IPS DF 4.7 (cell line): ENCODE measurements around the gene IRAG1.

Experiments
- DNase-seq: peaks from one replicate; pipeline ENCODE4 v3.0.0-alpha.2; 2013; ENCODE audit warnings: low spot score; ENCODE audit errors: extremely low read depth

Gene IRAG1, protein sequence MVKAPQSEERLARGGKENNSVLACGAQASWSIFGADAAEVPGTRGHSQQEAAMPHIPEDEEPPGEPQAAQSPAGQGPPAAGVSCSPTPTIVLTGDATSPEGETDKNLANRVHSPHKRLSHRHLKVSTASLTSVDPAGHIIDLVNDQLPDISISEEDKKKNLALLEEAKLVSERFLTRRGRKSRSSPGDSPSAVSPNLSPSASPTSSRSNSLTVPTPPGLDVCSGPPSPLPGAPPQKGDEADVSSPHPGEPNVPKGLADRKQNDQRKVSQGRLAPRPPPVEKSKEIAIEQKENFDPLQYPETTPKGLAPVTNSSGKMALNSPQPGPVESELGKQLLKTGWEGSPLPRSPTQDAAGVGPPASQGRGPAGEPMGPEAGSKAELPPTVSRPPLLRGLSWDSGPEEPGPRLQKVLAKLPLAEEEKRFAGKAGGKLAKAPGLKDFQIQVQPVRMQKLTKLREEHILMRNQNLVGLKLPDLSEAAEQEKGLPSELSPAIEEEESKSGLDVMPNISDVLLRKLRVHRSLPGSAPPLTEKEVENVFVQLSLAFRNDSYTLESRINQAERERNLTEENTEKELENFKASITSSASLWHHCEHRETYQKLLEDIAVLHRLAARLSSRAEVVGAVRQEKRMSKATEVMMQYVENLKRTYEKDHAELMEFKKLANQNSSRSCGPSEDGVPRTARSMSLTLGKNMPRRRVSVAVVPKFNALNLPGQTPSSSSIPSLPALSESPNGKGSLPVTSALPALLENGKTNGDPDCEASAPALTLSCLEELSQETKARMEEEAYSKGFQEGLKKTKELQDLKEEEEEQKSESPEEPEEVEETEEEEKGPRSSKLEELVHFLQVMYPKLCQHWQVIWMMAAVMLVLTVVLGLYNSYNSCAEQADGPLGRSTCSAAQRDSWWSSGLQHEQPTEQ

DNA sequence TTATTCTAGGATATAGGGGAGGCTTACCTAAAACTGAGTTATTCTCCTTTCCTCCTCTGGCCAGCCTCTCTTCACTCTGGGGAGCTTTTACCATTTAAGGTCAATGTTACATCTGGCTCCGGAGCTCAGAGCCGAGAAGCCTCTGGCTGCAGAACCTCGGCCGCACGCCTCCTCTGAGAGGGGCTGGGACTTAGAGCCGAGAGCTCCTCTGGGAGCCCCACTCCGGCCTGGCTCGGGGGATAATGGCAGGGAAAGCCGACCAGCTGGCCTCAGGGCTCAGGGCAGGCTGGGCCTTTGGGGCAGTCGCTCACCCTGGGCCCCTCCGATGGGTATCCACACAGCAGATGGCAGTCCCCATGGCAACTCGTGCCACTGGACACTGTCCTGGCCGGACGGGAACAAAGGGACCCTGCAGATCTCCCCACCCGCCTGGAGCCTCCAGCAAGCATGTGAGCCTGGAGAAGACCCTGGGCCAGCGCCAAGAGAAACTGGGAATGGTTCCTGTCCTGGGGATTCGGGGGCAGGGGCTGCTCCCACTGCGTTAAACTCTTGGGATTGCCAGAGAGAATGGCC is at the start of gene IRAG1:
Gene IRAG1, minus strand, starts transcription at position 247 of the 573 bp plus-strand sequence. Its CDS starts 153 bp downstream, at position 94.
- DNase-seq = no peak

DNA sequence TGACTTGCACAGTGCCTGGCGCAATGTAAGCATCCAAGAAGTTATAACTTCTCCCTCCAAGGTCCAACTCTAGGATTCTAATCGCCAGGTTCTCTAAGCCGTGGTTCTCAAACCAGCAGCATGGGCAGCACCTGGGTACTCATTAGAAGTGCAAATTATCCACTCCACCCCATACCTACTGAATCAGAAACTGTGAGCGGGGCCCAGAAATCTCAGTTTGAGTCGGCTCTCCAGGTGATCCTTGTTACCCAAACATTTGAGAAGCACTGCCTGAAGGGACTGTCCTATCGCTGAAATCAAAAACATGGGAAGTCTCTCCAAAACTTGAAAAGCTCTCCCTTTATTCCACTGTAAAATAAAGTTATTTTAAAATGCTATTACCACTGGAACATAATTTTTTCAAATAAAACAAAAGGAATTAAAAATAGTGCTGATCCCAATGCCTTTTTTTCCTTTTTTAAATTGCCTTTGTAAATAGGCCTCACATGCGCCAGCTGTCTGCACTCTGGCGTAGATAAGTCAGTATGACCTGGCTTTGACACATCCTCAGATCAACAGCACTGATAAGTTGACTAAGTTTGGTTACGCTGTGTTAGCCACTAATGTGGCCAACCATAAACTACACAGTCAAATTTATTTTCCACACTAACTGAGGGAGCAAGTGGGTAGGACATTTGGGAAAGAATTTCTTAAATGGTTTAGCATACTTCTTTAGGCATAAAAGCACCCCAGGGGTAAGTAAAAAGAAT is 49.1 kb upstream of the IRAG1 start:
- no peak for DNase-seq

DNA sequence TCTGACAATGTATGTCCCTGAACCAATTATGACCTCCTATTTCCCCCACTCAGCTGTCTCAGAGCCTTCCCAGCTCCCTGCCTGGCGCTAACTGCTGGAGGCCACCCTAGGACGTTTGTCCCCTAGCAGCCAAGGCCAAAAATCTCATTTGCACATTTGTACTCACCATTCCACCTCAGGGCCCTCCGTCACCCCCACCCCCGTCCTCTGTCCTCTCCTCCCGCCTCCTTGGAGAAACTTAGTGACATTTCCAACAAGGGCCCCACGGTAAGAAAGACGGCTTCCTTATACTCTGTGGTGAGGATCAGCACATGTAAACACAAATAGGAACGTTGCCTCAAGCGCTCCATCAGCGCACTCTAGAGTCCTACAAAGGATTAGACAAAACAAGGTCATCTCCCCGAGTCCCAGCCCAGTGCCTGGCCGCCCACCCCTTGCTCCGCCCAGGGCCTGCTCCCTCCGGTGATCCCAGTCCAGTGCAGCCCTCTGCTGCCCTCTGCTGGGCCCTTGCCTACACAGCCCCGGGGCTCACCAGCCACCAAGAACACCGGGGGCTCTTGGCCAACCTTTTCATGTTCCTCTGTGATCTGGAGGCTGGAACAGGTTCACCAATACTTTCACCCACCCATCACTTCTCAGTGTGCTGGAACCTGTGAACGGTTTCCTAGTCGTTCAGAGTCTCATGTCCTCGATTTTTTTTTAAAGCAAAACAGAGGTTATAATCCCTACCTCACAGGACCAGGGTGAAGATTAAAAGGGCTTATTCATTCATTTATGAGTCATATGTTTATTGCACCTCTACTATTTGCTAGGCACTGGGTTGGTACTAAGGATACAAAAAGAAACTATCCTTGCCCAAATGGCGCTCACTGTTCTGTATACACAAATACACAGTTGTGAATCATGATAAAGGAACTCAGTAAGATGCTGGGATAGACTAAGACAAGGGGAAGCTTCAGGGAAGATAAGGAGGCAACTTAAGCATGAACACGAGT is 42.2 kb upstream of the IRAG1 start:
- DNase-seq = peak; percentile 78

DNA sequence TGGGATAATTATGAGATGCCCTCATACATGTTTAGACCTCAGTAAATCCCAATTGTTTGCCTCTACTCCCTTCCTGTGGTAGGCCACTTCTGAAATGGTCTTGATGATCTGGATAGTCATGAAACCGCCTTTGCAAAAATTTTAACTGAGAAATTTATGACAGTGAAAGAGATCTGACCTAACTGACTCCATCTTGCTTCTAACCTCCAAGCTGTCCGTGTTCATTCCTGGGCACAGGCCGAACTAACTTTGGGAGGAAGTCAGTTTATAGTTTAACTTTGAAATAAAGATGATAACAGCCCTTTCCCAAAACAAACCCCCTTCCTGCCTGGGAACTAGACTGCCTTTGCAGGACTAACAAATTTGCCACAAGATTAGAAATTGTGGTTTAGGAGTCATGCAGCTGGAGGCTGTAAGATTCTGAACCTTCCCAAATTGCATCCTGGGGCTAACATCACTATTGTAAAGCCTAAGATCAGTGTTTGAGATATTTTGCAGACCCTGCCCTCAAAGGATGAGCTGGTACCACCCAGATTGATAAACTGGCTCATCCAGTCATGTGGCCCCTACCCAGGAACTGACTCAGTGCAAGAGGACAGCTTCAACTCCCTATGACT is 37.6 kb upstream of the IRAG1 start:
- no peak for DNase-seq

DNA sequence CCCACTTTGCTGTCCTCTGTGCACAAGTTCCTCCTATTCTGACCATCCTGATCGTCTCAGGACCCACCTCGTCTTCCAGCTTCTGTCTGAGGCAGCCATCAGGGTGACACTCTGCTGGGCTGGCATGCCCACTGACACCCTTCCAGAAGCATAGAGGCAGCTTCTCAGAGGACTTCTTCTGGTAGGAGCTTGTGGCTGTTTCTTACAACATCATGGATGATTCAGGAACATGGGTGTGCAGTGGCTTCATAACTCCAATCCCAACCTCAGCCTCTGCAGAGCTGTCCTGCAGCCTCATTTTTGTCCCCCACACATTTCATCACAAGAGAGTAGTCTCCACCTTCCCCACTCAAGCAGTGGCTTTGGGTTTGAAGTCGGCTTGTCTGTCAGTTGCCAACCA is 36.6 kb upstream of the IRAG1 start:
- no peak for DNase-seq

DNA sequence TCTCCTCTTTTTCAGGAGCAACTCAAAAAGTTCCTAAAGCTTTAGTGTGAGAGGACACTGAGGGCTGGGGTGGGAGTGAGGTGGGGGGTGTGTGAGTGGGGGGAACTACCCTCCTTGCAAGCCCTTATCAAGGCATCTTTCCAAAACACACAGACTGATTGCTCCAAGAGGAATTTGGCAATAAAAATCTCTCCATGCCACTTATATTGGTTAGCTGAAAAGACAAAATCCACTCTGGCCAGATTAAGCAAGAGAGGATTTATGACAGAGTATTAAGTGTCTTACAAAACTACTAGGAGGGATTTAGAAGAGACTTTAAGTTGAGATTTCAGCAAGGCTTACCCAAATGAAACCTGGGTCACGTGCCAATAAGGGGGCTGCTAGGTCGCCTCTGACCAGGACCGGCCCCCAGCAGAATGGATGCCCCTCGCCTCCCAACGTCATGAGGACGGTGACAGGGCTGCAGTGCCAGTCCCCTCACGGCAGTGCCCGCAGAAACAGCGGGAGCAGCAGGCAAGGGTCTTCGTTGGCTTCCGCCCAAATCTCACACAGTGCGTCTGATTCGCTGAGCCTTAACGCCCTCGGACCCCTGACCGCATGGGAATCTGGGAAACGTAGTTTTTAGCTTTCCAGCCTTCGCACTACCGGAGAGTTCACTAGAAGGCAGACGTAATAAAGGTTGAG is 35.4 kb upstream of the IRAG1 start:
- peak; percentile 62 for DNase-seq

DNA sequence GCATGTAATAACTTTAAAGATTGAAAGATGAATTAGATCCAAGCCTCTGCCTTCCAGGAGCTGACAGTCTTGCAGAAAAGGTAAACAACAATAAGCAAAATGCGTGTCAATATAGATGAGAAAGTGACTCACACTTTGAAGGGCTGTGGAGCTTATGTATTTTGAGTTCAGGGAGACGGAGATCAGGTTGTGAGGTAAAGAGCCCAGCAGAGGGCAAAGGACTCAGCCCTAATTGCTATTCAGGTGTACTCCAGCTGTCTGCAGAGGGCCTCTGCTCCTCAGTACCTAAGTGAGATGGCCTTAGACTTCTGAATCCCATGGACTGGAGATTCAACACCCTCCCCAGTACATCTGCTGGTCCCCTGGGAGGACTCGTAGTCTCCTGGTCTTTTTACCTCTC is 34.6 kb upstream of the IRAG1 start:
- DNase-seq = no peak

DNA sequence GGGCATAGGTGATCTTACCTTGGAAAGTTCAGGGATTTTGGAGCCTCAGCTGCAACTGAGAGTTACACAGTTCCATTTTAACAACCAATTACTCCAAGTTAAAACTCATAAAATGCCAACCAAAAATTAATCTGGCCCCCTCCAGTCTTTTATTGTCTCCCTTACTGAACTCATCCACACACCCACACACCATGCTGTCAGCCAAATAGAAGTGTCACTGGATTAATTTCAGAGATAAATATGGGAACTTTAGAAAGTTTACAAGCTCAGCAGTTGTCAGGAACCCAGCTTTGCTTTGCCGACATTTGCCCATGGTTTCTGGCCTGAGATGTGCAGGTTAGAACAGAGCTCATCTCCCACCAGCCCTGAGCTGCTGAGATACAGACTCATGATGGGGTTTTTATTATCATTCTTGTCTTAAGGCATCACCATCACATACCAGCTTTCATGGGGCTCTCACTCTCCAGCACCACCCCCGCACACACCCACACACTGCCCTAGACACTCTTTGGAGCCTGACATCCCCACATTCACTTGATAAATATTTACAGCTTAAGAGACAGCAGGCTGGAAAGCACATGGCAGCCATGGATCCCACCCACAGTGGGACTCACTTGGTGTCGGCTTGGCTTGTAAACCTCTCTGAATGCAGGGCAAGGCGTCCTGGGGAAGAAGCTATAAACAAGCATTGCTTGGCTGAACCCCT is 33.7 kb upstream of the IRAG1 start:
- DNase-seq = no peak

DNA sequence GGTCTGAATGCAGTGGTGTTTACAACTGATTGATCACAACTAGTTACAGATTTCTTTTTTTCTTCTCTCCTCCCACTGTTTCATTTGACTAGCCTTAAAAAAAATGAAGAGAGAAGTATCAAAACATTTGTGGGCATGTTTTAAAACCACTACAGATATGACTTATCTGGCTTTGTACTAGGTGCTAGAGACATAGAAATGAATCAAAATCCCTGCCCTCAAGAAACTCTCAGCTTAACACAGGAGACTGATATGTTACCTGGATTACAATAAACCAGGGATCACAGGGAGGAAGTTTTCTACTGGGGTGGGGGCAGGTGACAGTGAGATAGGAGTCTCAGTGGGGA is 32.3 kb upstream of the IRAG1 start:
- no peak for DNase-seq

DNA sequence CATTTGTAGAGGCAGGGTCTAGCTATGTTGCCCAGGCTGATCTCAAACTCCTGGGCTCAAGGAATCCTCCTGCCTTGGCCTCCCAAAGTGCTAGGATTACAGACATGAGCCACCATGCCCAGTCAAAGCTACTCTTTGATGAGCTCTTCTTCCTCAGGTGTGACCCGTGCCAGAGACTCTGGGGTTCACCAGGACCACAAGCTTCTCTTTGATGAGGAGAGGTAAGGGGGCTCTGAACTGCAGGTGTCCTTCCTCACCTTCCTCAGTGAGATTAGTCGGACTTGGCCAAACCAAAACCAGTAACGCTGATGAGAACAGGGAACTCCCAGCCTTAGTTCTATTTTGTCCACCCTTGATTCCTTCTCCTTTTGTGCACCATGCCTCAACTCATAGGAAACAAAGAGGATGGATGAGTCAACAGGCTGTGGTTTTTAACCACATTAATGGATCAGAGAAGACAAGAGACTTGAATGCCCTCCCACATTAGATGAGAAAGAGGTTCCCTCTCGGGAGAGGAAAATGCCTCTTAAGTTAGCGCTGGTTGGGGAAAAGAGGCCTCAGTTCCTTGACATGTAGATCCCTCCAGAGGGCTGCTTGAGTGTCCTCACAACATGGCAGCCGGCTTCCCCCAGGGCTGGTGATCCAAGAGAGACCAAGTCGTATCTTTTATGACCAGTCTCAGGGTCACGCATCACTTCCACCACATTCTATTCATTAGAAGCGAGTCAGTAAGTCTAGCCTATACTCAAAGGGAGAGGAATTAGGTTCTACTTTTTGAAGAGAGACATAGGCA is 31.8 kb upstream of the IRAG1 start:
- DNase-seq = no peak

DNA sequence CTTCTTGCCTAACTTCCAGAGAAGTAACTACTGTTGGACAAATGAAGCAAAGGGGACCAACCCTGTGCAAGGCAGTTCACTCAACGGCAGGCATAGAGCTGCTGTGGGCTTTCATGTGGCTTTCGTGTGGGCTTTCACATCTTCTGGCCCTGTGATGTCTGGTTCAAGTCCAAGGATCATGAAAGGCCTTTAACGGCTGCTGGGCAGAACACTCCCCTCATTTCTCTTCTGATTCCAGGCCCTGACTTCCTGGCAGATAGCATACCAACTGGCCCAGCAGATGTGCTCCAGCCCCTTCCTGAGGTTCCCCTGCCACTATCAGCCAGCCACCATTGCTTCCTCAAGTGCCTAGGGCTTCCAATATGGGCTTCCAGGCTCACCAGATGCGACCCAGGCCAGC is 28.8 kb upstream of the IRAG1 start:
- no peak for DNase-seq

DNA sequence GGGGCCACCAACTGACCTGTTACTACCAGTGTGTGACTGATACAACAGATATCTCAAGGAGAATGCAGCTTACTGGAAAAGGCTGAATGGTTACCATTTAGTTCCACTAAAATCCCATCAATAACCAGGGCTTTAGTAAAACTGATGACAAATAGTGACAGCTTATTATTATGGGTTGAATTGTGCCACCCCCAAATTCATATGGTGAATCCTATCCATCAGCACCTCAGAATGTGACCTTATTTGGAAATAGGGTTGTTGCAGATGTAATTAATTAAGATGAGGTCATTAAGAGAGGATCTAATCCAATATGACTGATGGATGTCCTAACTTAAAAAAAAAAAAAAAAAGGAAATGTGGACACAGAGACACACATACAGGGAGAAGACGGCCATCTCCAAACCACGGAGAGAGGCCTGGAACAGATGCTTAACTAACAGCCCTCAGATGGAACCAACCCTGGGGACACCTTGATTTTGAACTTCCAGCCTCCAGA is 27.4 kb upstream of the IRAG1 start:
- DNase-seq = no peak

DNA sequence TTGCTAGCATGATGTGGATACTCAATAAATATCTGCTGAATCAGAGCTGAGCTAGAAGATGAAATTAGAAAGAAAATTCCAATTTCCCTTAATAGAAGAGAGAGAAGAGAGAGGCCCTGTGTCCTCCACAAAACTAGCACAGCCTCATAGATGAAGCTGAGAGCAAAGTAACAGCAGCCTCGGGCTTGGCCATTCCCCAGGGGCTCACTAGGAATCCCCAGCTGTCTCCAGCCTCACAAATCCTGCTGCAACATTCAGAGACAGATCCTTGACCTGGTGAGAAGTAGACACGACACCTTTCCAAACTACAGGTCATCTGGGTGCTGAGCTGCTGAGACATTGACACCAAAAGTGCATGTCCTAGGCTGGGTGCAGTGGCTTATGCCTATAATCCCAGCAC is 26.1 kb upstream of the IRAG1 start:
- no peak for DNase-seq

DNA sequence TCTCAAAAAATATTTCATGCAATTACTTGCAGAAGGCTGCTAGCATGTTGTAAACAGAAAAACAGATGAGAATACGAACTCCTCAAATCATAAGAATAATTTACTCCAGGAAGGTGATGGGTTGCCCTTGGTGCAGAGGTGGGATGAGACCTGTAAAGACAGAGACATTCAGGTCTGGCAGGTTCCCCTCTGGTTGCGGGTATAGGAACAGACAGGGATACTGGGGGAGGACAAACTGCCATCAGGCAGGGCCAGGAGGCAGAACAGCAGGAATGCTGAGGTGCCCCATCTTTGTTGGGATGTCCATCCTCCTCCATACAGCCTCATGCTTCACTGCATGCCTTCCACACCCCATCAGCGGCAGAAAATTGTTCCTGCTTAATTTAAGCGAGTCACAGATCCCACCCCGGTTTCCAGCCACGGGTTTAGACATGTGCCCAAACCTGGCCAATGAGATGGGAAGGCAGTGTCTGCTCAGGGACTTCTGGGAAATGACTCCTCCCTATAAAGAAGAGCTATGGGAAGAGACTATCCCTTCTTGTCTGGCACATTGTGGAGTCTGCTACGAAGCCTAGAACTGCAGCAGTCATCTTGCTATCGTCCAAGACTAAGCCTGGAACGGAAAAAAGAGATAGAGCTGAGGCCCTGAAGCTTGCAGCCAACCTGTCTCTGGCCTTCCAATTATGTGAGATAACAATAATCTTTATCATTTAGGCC is 23.1 kb upstream of the IRAG1 start:
- no peak for DNase-seq

DNA sequence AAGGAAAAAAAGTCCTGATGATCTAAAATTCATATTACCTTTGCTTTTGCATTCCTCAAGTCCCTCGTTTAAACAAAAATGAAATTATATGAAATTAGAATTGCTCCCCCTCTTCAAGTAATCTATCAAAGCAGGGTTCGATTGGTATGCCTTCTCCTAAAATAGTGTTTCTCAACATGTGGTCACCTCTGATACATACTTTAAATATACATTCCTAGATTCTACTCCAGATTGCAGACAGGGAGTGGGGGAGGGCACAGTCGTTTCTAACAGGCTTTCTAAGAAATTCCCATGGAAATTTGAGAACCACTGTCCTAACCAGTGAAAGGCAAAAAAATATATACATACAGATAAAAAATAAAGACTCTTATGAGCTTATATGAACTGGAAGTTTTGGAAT is 22.6 kb upstream of the IRAG1 start:
- no peak for DNase-seq

DNA sequence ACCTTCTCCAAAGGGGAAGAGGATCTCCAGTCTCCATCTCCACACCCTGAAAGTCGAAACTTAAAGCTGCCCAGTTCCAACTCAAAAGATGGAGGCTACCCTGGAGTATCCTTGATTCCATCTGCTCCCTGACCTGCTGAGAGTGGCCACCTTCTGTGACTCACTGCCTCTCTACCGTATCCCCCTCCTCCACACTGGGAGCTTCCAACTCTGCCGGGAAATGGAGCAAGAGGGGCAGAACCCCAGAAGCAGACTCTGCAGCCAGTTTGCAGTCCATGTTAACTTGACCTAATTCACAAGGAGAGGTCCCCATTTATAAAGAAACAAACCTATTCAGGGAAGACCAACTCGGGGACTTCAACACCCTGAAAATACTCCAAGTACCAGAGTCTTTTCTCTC is 22.0 kb upstream of the IRAG1 start:
- DNase-seq = no peak
